B cell (primary cell): Measurements from ENCODE around the gene GORASP1. TPM values are rescaled to one million over a fixed set of nuclear protein-coding genes. Genes with fewer than 3 reads are reported as not detected.

Experiments
- ATAC-seq: fragments of 200-7000 bp; cut with Tn5 transposase; one replicate; pipeline ENCODE4 v1.10.0; 2021; ENCODE audit warnings: low read depth, mild to moderate bottlenecking, moderate number of reproducible peaks, moderate library complexity
- CTCF ChIA-PET: fragments of 350-600 bp; sonication (Branson Sonifier 250); formaldehyde crosslinking; loops from one replicate; lab custom pipeline; 2021; ENCODE audit warnings: antibody characterized with exemption, inconsistent platforms; lab: Charles Lee
- POLR2A ChIA-PET: fragments of 350-600 bp; sonication (Branson Sonifier 250); formaldehyde crosslinking; loops from one replicate; lab custom pipeline; 2021; ENCODE audit warnings: antibody characterized with exemption; lab: Charles Lee
- DNase-seq: peaks from one replicate; pipeline ENCODE4 v3.0.0; 2013
- H2AFZ ChIP-seq: 2 replicates; pipeline ENCODE4 v1.6.1; 2012; ENCODE audit warnings: mild to moderate bottlenecking, low read depth, low read length; ENCODE audit not compliant: insufficient read depth, poor library complexity, severe bottlenecking
- H3K27ac ChIP-seq, 2 donors: 1 replicate in 1 of 2; 2 replicates in 1 of 2; pipeline ENCODE4 v1.5.1; 2012 to 2013; ENCODE audit warnings: low read length in 2 of 2, mild to moderate bottlenecking in 2 of 2, moderate library complexity in 1 of 2
- H3K27me3 ChIP-seq, 4 experiments: fragments of 200-600 bp in 1 of 4; sonication (generic) in 1 of 4; replicated peaks in 1 of 4; 1 replicate in 2 of 4; 2 replicates in 2 of 4; pipeline versions ENCODE4 v1.6.1 to v1.7.0; 2013 to 2016; ENCODE audit warnings: low read length in 3 of 4, mild to moderate bottlenecking in 2 of 4, mixed read lengths in 1 of 4, moderate library complexity in 1 of 4; ENCODE audit not compliant: insufficient read depth in 4 of 4, control insufficient read depth in 3 of 4; ENCODE audit errors: control extremely low read depth in 1 of 4
- H3K36me3 ChIP-seq, 2 experiments: replicated peaks in 1 of 2; 1 replicate in 1 of 2; 2 replicates in 1 of 2; pipeline versions ENCODE4 v1.6.1 to v1.7.1; 2013; ENCODE audit warnings: low read length in 1 of 2; ENCODE audit not compliant: insufficient read depth in 2 of 2, control insufficient read depth in 1 of 2; ENCODE audit errors: control extremely low read depth in 1 of 2, extremely low read depth in 1 of 2
- H3K4me1 ChIP-seq, 2 donors: fragments of 200-600 bp in 1 of 2; sonication (generic) in 1 of 2; 1 replicate in 1 of 2; 2 replicates in 1 of 2; pipeline versions ENCODE4 v1.5.1 to v1.6.1; 2013 to 2017; ENCODE audit warnings: low read length in 2 of 2; ENCODE audit not compliant: control insufficient read depth in 2 of 2, insufficient read depth in 2 of 2
- H3K4me2 ChIP-seq: replicated peaks from 2 replicates; pipeline ENCODE3; 2012; ENCODE audit warnings: mild to moderate bottlenecking, low read depth, low read length; ENCODE audit not compliant: poor library complexity, severe bottlenecking
- H3K4me3 ChIP-seq, 5 experiments: fragments of 200-600 bp in 1 of 5; sonication (generic) in 1 of 5; 1 replicate in 3 of 5; 2 replicates in 2 of 5; pipeline versions ENCODE4 v1.5.1 to v1.7.0; 2011 to 2016; ENCODE audit warnings: low read length in 4 of 5, mild to moderate bottlenecking in 4 of 5, low read depth in 2 of 5, control low read depth in 1 of 5, moderate library complexity in 1 of 5; ENCODE audit not compliant: insufficient read depth in 1 of 5; ENCODE audit errors: control extremely low read depth in 1 of 5, extremely low read depth in 1 of 5
- H3K79me2 ChIP-seq: fragments of 200-600 bp; sonication (generic); one replicate; pipeline ENCODE4 v1.6.0; 2016; ENCODE audit warnings: low read length; ENCODE audit not compliant: control insufficient read depth, insufficient read depth
- H3K9ac ChIP-seq: fragments of 200-600 bp; sonication (generic); 2 replicates; pipeline ENCODE4 v1.6.1; 2017; ENCODE audit warnings: mild to moderate bottlenecking, low read length, moderate library complexity
- H3K9me3 ChIP-seq, 3 donors: one replicate each; pipeline versions ENCODE4 v1.6.1 to v1.7.1; 2013; ENCODE audit warnings: low read length in 2 of 3; ENCODE audit not compliant: control insufficient read depth in 2 of 3, insufficient read depth in 1 of 3; ENCODE audit errors: control extremely low read depth in 1 of 3
- H4K20me1 ChIP-seq: 2 replicates; pipeline ENCODE4 v1.6.0; 2012; ENCODE audit warnings: mild to moderate bottlenecking, low read length; ENCODE audit not compliant: insufficient read depth, control insufficient read depth, poor library complexity, severe bottlenecking
- H3K27ac Mint-ChIP-seq: one replicate; pipeline ENCODE4 v1.8.0; 2021; ENCODE audit warnings: mixed read lengths
- H3K27me3 Mint-ChIP-seq: one replicate; pipeline ENCODE4 v1.8.0; 2021; ENCODE audit warnings: mixed read lengths
- H3K4me1 Mint-ChIP-seq: one replicate; pipeline ENCODE4 v1.8.0; 2021; ENCODE audit warnings: mixed read lengths
- H3K4me3 Mint-ChIP-seq: one replicate; pipeline ENCODE4 v1.8.0; 2021; ENCODE audit warnings: mixed read lengths
- H3K9me3 Mint-ChIP-seq: one replicate; pipeline ENCODE4 v1.8.0; 2022; ENCODE audit warnings: mixed read lengths; ENCODE audit not compliant: insufficient read depth
- EZH2 ChIP-seq: IDR thresholded peaks from 2 replicates; pipeline ENCODE4 v1.6.1; 2012; ENCODE audit warnings: borderline replicate concordance, low read depth, mild to moderate bottlenecking, moderate library complexity, low read length; ENCODE audit not compliant: insufficient read depth, poor library complexity, severe bottlenecking
- WGBS: methylation state at CpG from one replicate; pipeline ENCODE4 v1.1.5; 2013; ENCODE audit warnings: missing lambda C conversion rate; ENCODE audit not compliant: insufficient coverage; 5-methylcytosine and 5-hydroxymethylcytosine counted together
- intact Hi-C: fragments of 100-400 bp; cut with micrococcal nuclease; formaldehyde crosslinking; loops from one replicate; pipeline ENCODE4 v1.10.0; 2022
- polyA plus RNA-seq: library from polyadenylated mRNA; depleted of rRNA; stranded (reverse); fragments of >200 nt; gene quantifications from 2 replicates; pipeline ENCODE4 v1.2.3, GENCODE V29; 2012
- total RNA-seq, 2 donors: library from RNA; stranded (reverse); fragments of 120-200 nt in 1 of 2; gene quantifications; 1 replicate in 1 of 2; 2 replicates in 1 of 2; pipeline versions ENCODE4 v1.2.3 to v1.2.4, GENCODE V29; 2013 to 2022
- TF ChIP-seq, protein P1 (sequence below): fragments of 200-600 bp; IDR thresholded peaks from one replicate; pipeline ENCODE4 v1.8.0; 2022; ENCODE audit warnings: antibody characterized with exemption, mild to moderate bottlenecking

The GORASP1 gene
- total and polyA plus RNA-seq, 2 donors (not counting 1 experiment from before 2014, with no cell fraction given): 81.7 to 84.0 TPM

DNA sequence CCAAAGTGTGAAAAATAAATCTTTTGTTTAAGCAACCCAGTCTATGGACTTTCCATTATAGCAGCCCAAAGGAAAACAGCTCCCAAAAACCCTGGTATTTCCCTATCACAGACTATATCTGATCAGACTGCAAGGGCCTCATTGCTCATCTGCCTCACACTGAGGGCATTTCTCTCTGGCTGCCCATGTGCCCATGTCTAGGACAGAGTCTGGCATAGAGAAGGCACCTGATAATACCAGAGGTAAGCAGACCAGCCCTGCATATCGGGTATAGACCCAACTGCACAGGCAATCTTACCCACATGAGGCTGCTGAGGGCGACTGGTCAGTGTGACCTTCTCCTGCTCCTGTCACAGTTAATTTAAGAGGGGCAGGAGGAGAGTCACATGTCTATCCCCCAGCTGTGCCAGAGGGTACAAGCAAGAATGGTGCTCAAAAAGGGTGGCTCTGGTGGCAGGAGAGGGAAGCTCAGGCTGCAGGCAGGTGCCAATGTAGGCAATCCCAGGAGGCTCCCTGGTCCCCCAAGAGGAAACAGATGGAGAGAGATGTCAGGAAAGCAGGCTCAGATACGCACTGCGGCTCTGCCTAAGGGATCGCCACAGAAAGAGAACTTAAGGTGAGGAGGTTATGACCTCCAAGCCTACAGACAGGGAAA is 42.8 kb upstream of the GORASP1 start:
- Histone ChIP-seq H3K27ac (peak overlapping the region; percentile 87 to 98), H3K9ac (no peak overlapping the region), H3K79me2 (peaks cover 80% of the 10 kb centered on the region), H3K36me3 (peaks cover 2 to 13% of the 10 kb centered on the region in 2 experiments), H3K9me3 (no peaks in the 10 kb centered on the region), H3K4me2 (peak overlapping the region; percentile 98), H3K4me1 (peaks cover 67 to 76% of the 10 kb centered on the region in 2 donors), H4K20me1 (peaks cover 77% of the 10 kb centered on the region), H3K27me3 (no peaks in the 10 kb centered on the region), H3K4me3 (peak overlapping the region in 1 of 5 experiments; percentile 25), H2AFZ (no peak overlapping the region)
- TF ChIP-seq, protein P1, sequence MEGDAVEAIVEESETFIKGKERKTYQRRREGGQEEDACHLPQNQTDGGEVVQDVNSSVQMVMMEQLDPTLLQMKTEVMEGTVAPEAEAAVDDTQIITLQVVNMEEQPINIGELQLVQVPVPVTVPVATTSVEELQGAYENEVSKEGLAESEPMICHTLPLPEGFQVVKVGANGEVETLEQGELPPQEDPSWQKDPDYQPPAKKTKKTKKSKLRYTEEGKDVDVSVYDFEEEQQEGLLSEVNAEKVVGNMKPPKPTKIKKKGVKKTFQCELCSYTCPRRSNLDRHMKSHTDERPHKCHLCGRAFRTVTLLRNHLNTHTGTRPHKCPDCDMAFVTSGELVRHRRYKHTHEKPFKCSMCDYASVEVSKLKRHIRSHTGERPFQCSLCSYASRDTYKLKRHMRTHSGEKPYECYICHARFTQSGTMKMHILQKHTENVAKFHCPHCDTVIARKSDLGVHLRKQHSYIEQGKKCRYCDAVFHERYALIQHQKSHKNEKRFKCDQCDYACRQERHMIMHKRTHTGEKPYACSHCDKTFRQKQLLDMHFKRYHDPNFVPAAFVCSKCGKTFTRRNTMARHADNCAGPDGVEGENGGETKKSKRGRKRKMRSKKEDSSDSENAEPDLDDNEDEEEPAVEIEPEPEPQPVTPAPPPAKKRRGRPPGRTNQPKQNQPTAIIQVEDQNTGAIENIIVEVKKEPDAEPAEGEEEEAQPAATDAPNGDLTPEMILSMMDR: no peak
- DNase-seq (peak; percentile 35), ATAC-seq (no peak)
- H3K27me3 Mint-ChIP-seq: no peaks in the 10 kb centered on the region
- ChIA-PET CTCF (interaction anchor here (0.6 to 5.9 kb wide), 8 partner anchors 9 to 138 kb away, joined by 3 to 36 read pairs (median 4); partner anchors contain the start of genes GORASP1 and TTC21A), POLR2A (interaction anchor here (0.6 to 1.6 kb wide), 3 partner anchors 8 to 28 kb away, joined by 3 to 5 read pairs (median 3); no protein-coding TSS in a partner anchor)
- peak overlapping the region; percentile 99 for H3K4me3 Mint-ChIP-seq
- peaks cover 74% of the 10 kb centered on the region for H3K4me1 Mint-ChIP-seq
- intact Hi-C loops: no loop called here
- WGBS: 27% methylated on average over 4 of the region's 5 CpGs
- H3K27ac Mint-ChIP-seq: peak overlapping the region; percentile 94
- H3K9me3 Mint-ChIP-seq: no peaks in the 10 kb centered on the region

DNA sequence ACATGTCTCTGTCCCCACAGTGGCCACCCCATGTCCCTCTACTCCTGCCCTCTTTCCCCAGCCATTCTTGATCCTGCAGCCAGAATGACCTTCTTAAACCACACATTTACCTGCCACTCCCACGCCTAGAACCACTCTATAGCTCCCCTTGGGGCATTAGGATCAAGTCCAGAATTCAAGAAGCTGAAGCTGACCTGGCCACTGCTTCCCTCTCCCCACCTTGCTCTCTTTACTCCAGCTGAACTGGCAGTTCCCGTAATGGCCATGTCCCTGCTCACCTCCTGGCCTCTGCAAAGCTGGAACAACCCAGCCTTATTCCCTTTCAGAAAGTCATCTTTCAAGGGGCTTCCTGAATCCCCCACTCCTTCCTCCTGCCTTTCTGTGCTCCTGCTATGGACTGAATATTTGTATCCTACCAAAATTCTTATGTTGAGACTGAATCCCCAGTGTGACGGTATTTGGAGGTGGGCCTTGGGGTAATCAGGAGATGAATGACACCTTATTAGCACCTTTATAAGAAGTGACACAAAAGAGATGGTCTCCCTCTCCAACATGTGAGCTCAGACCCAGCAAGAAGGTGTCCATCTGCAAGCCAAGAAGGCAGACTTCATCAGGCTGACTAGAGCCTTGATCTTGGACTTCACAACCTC is 42.2 kb upstream of the GORASP1 start:
- H3K4me2 ChIP-seq: peak overlapping the region; percentile 98
- Mint-ChIP-seq H3K9me3 (no peaks in the 10 kb centered on the region), H3K27me3 (no peaks in the 10 kb centered on the region), H3K4me1 (peaks cover 74% of the 10 kb centered on the region), H3K4me3 (peak overlapping the region; percentile 99), H3K27ac (peak overlapping the region; percentile 94)
- H3K36me3 ChIP-seq: peaks cover 2 to 19% of the 10 kb centered on the region in 2 experiments
- TF ChIP-seq EZH2: no peak
- TF ChIP-seq, protein P1: no peak
- H3K79me2 ChIP-seq: peaks cover 86% of the 10 kb centered on the region
- no peak for DNase-seq
- no peak for ATAC-seq
- H2AFZ ChIP-seq: no peak overlapping the region
- peak overlapping the region; percentile 87 to 98 for H3K27ac ChIP-seq
- H3K9me3 ChIP-seq: no peaks in the 10 kb centered on the region
- H3K4me3 ChIP-seq: no peak overlapping the region
- H3K4me1 ChIP-seq: peaks cover 67 to 76% of the 10 kb centered on the region in 2 donors
- no peaks in the 10 kb centered on the region for H3K27me3 ChIP-seq
- H3K9ac ChIP-seq: peak overlapping the region; percentile 30
- CTCF ChIA-PET: interaction anchor here (0.6 to 5.9 kb wide), 10 partner anchors 9 to 139 kb away, joined by 3 to 36 read pairs (median 4); partner anchors contain the start of genes GORASP1 and TTC21A
- intact Hi-C loops: loop anchor here (1.0 to 2.0 kb wide), 2 partner anchors 27 to 41 kb away; no protein-coding TSS in a partner anchor
- WGBS: 68% methylated on average over 2 of the region's 3 CpGs
- peaks cover 83% of the 10 kb centered on the region for H4K20me1 ChIP-seq
- POLR2A ChIA-PET: interaction anchor here (0.6 to 2.3 kb wide), 4 partner anchors 26 to 48 kb away, joined by 3 to 10 read pairs (median 5); partner anchors contain the start of gene TTC21A
